IPS-NIHi11 (cell line): ENCODE measurements around the gene LPAR1.

ENCODE experiments used
- DNase-seq: peaks from one replicate; pipeline ENCODE4 v3.0.0; 2012; ENCODE audit warnings: mixed read lengths, low spot score

The LPAR1 gene

GRCh38 chr9:111001526-111001925 lies 36.7 kb downstream of the LPAR1 start:
- no peak for DNase-seq

- no peak for DNase-seq
Observed at GRCh38 chr9:111000202-111000601, 38.1 kb downstream of the LPAR1 start.

GRCh38 chr9:110999379-110999778 lies 38.9 kb downstream of the LPAR1 start:
- no peak for DNase-seq

GRCh38 chr9:110997847-110998246 lies 40.4 kb downstream of the LPAR1 start:
- DNase-seq, result no peak

- no peak for DNase-seq
Observed at GRCh38 chr9:110996436-110997220, 41.6 kb downstream of the LPAR1 start.

GRCh38 chr9:110995420-110996340 lies 42.6 kb downstream of the LPAR1 start:
- DNase-seq, result no peak

GRCh38 chr9:110994771-110995241 lies 43.5 kb downstream of the LPAR1 start:
- no peak for DNase-seq

GRCh38 chr9:110990481-110990880 lies 47.8 kb downstream of the LPAR1 start:
- DNase-seq, result no peak

- DNase-seq, result no peak
Observed at GRCh38 chr9:110986529-110986928, 51.7 kb downstream of the LPAR1 start.

GRCh38 chr9:110984890-110985437 lies 53.3 kb downstream of the LPAR1 start:
- DNase-seq, result no peak

- DNase-seq, result no peak
Observed at GRCh38 chr9:110980261-110980660, 58.0 kb downstream of the LPAR1 start.

- DNase-seq, result no peak
Observed at GRCh38 chr9:110979636-110980035, 58.6 kb downstream of the LPAR1 start.

- DNase-seq, result no peak
Observed at GRCh38 chr9:110978516-110978915, 59.8 kb downstream of the LPAR1 start.

GRCh38 chr9:110977259-110977709 lies 61.0 kb downstream of the LPAR1 start:
- no peak for DNase-seq

- no peak for DNase-seq
Observed at GRCh38 chr9:110975969-110976368, 62.3 kb downstream of the LPAR1 start.

- no peak for DNase-seq
Observed at GRCh38 chr9:110975278-110975677, 63.0 kb downstream of the LPAR1 start.

- DNase-seq, result no peak
Observed at GRCh38 chr9:110971705-110972104, 66.6 kb downstream of the LPAR1 start.

- DNase-seq, result no peak
Observed at GRCh38 chr9:110971234-110971633, 67.0 kb downstream of the LPAR1 start.

- DNase-seq, result no peak
Observed at GRCh38 chr9:110969971-110970386, 68.3 kb downstream of the LPAR1 start.

GRCh38 chr9:110968096-110968495 lies 70.2 kb downstream of the LPAR1 start:
- no peak for DNase-seq

GRCh38 chr9:110967196-110967595 lies 71.1 kb downstream of the LPAR1 start:
- DNase-seq, result no peak

GRCh38 chr9:110960288-110960687 lies 78.0 kb downstream of the LPAR1 start:
- no peak for DNase-seq

GRCh38 chr9:110958847-110959246 lies 79.4 kb downstream of the LPAR1 start:
- no peak for DNase-seq
